ENCODE results near the gene CDC42BPB. TPM values are rescaled to one million over a fixed set of nuclear protein-coding genes. Genes with fewer than 3 reads are reported as not detected.

Gene CDC42BPB
- total RNA-seq, 4 donors from 2014 or later: 80.6 to 157 (median 118) TPM

DNA sequence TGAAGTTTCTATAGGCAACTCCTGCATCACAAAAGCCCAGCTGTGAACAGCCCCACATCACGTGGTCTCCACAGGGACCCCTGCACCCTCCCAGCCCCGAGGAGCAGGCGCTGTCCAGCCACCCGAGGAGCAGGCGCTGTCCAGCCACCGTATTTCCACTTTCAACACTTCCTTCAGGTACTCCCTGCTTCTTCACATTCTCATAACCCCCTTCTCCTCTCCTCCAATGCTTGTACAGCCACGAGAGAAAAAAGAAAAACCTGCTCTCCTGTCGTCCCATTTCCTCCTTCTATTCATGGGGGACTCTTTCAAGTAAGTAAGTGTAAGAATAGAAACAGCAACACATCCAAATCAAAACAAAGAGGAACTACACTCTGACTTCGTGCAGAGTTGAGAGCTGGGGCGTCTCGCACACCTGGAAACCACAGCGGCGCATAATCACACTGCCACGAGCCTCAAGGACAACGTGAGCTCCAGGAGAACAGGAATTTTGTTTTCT, 11.9 kb downstream of the CDC42BPB start:
- no peaks in the 10 kb centered on the region for H3K27me3 ChIP-seq
- H3K4me3 ChIP-seq: no peak overlapping the region
- TF ChIP-seq, protein P1, sequence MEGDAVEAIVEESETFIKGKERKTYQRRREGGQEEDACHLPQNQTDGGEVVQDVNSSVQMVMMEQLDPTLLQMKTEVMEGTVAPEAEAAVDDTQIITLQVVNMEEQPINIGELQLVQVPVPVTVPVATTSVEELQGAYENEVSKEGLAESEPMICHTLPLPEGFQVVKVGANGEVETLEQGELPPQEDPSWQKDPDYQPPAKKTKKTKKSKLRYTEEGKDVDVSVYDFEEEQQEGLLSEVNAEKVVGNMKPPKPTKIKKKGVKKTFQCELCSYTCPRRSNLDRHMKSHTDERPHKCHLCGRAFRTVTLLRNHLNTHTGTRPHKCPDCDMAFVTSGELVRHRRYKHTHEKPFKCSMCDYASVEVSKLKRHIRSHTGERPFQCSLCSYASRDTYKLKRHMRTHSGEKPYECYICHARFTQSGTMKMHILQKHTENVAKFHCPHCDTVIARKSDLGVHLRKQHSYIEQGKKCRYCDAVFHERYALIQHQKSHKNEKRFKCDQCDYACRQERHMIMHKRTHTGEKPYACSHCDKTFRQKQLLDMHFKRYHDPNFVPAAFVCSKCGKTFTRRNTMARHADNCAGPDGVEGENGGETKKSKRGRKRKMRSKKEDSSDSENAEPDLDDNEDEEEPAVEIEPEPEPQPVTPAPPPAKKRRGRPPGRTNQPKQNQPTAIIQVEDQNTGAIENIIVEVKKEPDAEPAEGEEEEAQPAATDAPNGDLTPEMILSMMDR (IDR thresholded peaks at IDR 0.05): no peak
- no peak for TF ChIP-seq POLR2A (IDR thresholded peaks at IDR 0.05)
- intact Hi-C loops (cut with DNase I; ENCODE audit: low total_unique reads): no loop called here
- no peak overlapping the region for H3K27ac ChIP-seq
- no peak for DNase-seq
- no peaks in the 10 kb centered on the region for H3K36me3 ChIP-seq
- H3K4me1 ChIP-seq: no peaks in the 10 kb centered on the region
- H3K9me3 ChIP-seq: no peaks in the 10 kb centered on the region

- H3K4me1 ChIP-seq: no peaks in the 10 kb centered on the region
- no peak overlapping the region for H3K4me3 ChIP-seq
- TF ChIP-seq, protein P1 (IDR thresholded peaks at IDR 0.05): no peak
- no peak for TF ChIP-seq POLR2A (IDR thresholded peaks at IDR 0.05)
- DNase-seq: no peak
- H3K27me3 ChIP-seq: no peaks in the 10 kb centered on the region
- no peak overlapping the region for H3K27ac ChIP-seq
- H3K9me3 ChIP-seq: no peaks in the 10 kb centered on the region
- intact Hi-C loops (cut with DNase I; ENCODE audit: low total_unique reads): no loop called here
- H3K36me3 ChIP-seq: no peaks in the 10 kb centered on the region
Observed at GRCh38 chr14:103043257-103044015, 13.9 kb downstream of the CDC42BPB start.

DNA sequence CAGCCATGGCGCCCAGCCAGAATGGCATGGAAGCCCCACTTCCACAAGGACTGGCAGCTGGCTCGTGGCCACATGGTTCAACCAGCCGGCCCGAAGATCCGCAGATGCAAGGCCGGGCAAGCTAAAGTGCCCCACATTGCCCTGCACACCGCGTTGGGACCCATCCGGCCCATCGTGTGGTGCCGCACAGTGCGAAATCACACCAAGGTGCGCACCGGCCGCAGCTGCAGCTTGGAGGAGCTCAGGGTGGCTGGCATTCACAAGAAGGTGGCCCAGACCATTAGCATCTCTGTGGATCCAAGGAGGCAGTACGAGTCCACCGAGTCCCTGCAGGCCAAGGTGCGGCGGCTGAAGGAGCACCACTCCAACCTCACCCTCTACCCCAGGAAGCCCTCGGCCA, 15.9 kb downstream of the CDC42BPB start:
- Histone ChIP-seq H3K4me1 (no peaks in the 10 kb centered on the region), H3K27me3 (no peaks in the 10 kb centered on the region), H3K27ac (no peak overlapping the region), H3K9me3 (no peaks in the 10 kb centered on the region), H3K36me3 (no peaks in the 10 kb centered on the region), H3K4me3 (no peak overlapping the region)
- intact Hi-C loops (cut with DNase I; ENCODE audit: low total_unique reads): no loop called here
- DNase-seq: no peak
- no peak for TF ChIP-seq POLR2A (IDR thresholded peaks at IDR 0.05)
- TF ChIP-seq, protein P1 (IDR thresholded peaks at IDR 0.05): no peak

GRCh38 chr14:103033681-103034096, 23.7 kb downstream of the CDC42BPB start:
- Histone ChIP-seq H3K36me3 (no peaks in the 10 kb centered on the region), H3K27ac (peak overlapping the region; percentile 49 to 64), H3K9me3 (no peaks in the 10 kb centered on the region), H3K4me1 (peaks cover 3 to 7% of the 10 kb centered on the region in 2 donors), H3K4me3 (no peak overlapping the region), H3K27me3 (no peaks in the 10 kb centered on the region)
- intact Hi-C loops (cut with DNase I; ENCODE audit: low total_unique reads): no loop called here
- DNase-seq: peak in 1 of 2 donors; percentile 32
- TF ChIP-seq POLR2A (IDR thresholded peaks at IDR 0.05): no peak
- TF ChIP-seq, protein P1 (IDR thresholded peaks at IDR 0.05): no peak

DNA sequence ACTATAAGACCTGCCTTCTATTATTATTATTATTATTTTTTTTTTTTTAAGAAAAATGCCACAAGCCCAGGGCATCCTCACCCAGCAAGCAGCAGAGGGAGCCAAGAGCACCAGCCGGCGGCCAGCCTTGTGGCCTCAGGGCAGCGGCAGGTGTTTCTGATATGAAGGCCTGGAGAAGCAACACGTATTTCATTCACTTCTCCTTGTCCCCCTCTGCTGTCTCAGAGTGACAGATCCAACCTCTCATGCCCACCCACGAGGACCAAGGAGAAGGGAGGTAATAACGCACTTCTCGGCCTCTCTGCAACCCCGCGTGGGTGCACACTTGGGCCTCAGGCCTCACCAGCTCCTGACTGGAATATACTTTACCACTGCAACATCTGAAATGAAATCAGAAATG, 25.4 kb downstream of the CDC42BPB start:
- H3K9me3 ChIP-seq: no peaks in the 10 kb centered on the region
- H3K36me3 ChIP-seq: no peaks in the 10 kb centered on the region
- no peak overlapping the region for H3K4me3 ChIP-seq
- H3K27ac ChIP-seq: peak overlapping the region; percentile 68 to 69
- no peak for TF ChIP-seq POLR2A (IDR thresholded peaks at IDR 0.05)
- TF ChIP-seq, protein P1 (IDR thresholded peaks at IDR 0.05): no peak
- intact Hi-C loops (cut with DNase I; ENCODE audit: low total_unique reads): no loop called here
- DNase-seq: no peak
- H3K4me1 ChIP-seq: peaks cover 3 to 7% of the 10 kb centered on the region in 2 donors
- no peaks in the 10 kb centered on the region for H3K27me3 ChIP-seq
